Measurements from ENCODE around the gene PRLR.
"Not testable (repeated sequence)": the region's sequence is repeated elsewhere in the genome, so short reads cannot be mapped to it uniquely, and the experiment has no call there.

The PRLR gene

GRCh38 chr5:35044649-35045048 is 185.6 kb downstream of the PRLR start:
- DNase-seq (ENCODE audit: low read depth in 2 of 3, low spot score in 1 of 3) = no peak

GRCh38 chr5:35042781-35043180 is 187.5 kb downstream of the PRLR start:
- no peak for DNase-seq (ENCODE audit: low read depth in 2 of 3, low spot score in 1 of 3)

- DNase-seq (ENCODE audit: low read depth in 2 of 3, low spot score in 1 of 3) = no peak
Measured at GRCh38 chr5:35041261-35041660, 189.0 kb downstream of the PRLR start.

GRCh38 chr5:35038891-35039290 is 191.4 kb downstream of the PRLR start:
- no peak for DNase-seq (ENCODE audit: low read depth in 2 of 3, low spot score in 1 of 3)

- DNase-seq (ENCODE audit: low read depth in 2 of 3, low spot score in 1 of 3) = no peak
Measured at GRCh38 chr5:35036536-35036935, 193.8 kb downstream of the PRLR start.

GRCh38 chr5:35035929-35036328 is 194.4 kb downstream of the PRLR start:
- not testable (repeated sequence) for DNase-seq (ENCODE audit: low read depth in 2 of 3, low spot score in 1 of 3)

GRCh38 chr5:35035271-35035670 is 195.0 kb downstream of the PRLR start:
- DNase-seq (ENCODE audit: low read depth in 2 of 3, low spot score in 1 of 3) = no peak

- no peak for DNase-seq (ENCODE audit: low read depth in 2 of 3, low spot score in 1 of 3)
Measured at GRCh38 chr5:35032356-35032755, 197.9 kb downstream of the PRLR start.

GRCh38 chr5:35031276-35031675 is 199.0 kb downstream of the PRLR start:
- DNase-seq (ENCODE audit: low read depth in 2 of 3, low spot score in 1 of 3) = no peak

- DNase-seq (ENCODE audit: low read depth in 2 of 3, low spot score in 1 of 3) = no peak
Measured at GRCh38 chr5:35030426-35031100, 199.7 kb downstream of the PRLR start.

- no peak for DNase-seq (ENCODE audit: low read depth in 2 of 3, low spot score in 1 of 3)
Measured at GRCh38 chr5:35029333-35029732, 201.0 kb downstream of the PRLR start.

- DNase-seq (ENCODE audit: low read depth in 2 of 3, low spot score in 1 of 3) = no peak
Measured at GRCh38 chr5:35026941-35027340, 203.3 kb downstream of the PRLR start.

GRCh38 chr5:35026280-35026840 is 203.9 kb downstream of the PRLR start:
- no peak for DNase-seq (ENCODE audit: low read depth in 2 of 3, low spot score in 1 of 3)

- no peak for DNase-seq (ENCODE audit: low read depth in 2 of 3, low spot score in 1 of 3)
Measured at GRCh38 chr5:35024911-35025510, 205.3 kb downstream of the PRLR start.

- DNase-seq (ENCODE audit: low read depth in 2 of 3, low spot score in 1 of 3) = no peak
Measured at GRCh38 chr5:35023391-35024178, 206.7 kb downstream of the PRLR start.

- DNase-seq (ENCODE audit: low read depth in 2 of 3, low spot score in 1 of 3) = no peak
Measured at GRCh38 chr5:35016174-35017051, 213.9 kb downstream of the PRLR start.

GRCh38 chr5:35015063-35015462 is 215.2 kb downstream of the PRLR start:
- no peak for DNase-seq (ENCODE audit: low read depth in 2 of 3, low spot score in 1 of 3)

GRCh38 chr5:35012796-35013195 is 217.5 kb downstream of the PRLR start:
- no peak for DNase-seq (ENCODE audit: low read depth in 2 of 3, low spot score in 1 of 3)

- no peak for DNase-seq (ENCODE audit: low read depth in 2 of 3, low spot score in 1 of 3)
Measured at GRCh38 chr5:35012365-35012764, 217.9 kb downstream of the PRLR start.

GRCh38 chr5:35010676-35011075 is 219.6 kb downstream of the PRLR start:
- no peak for DNase-seq (ENCODE audit: low read depth in 2 of 3, low spot score in 1 of 3)

GRCh38 chr5:35009657-35010056 is 220.6 kb downstream of the PRLR start:
- no peak for DNase-seq (ENCODE audit: low read depth in 2 of 3, low spot score in 1 of 3)
